ENCODE measurements around the gene RNF150. TPM values are rescaled to one million over a fixed set of nuclear protein-coding genes. Genes with fewer than 3 reads are reported as not detected.

Gene RNF150
- total RNA-seq, 4 donors from 2014 or later, result 0.65 to 4.8 (median 1.7) TPM

DNA sequence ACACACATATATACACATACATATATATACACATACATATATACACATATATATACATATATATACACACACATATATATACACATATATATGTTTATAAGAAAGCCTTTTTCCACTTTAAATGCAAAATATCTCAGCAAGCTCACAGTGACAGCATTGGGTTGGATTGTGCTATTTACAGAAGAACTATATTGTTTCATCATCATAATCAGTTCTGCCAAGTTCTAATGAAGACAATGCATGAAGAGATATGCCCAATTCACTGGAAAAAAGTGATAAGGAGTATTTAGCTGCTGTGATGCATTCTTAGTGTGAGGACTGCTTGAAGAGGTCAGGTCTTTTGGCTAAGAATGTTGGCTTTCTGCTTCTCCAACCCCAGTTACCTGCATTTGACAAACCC lies 54.4 kb downstream of the RNF150 start:
- no peak for DNase-seq (ENCODE audit: low spot score in 2 of 2)
- intact Hi-C loops (cut with DNase I; ENCODE audit: low total_unique reads), result no loop called here
- TF ChIP-seq, protein P1, sequence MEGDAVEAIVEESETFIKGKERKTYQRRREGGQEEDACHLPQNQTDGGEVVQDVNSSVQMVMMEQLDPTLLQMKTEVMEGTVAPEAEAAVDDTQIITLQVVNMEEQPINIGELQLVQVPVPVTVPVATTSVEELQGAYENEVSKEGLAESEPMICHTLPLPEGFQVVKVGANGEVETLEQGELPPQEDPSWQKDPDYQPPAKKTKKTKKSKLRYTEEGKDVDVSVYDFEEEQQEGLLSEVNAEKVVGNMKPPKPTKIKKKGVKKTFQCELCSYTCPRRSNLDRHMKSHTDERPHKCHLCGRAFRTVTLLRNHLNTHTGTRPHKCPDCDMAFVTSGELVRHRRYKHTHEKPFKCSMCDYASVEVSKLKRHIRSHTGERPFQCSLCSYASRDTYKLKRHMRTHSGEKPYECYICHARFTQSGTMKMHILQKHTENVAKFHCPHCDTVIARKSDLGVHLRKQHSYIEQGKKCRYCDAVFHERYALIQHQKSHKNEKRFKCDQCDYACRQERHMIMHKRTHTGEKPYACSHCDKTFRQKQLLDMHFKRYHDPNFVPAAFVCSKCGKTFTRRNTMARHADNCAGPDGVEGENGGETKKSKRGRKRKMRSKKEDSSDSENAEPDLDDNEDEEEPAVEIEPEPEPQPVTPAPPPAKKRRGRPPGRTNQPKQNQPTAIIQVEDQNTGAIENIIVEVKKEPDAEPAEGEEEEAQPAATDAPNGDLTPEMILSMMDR (IDR thresholded peaks at IDR 0.05), result no peak
- TF ChIP-seq POLR2A (IDR thresholded peaks at IDR 0.05), result no peak
- no peak overlapping the region for H3K4me3 ChIP-seq (ENCODE audit: low read depth, poor library complexity, severe bottlenecking)

DNA sequence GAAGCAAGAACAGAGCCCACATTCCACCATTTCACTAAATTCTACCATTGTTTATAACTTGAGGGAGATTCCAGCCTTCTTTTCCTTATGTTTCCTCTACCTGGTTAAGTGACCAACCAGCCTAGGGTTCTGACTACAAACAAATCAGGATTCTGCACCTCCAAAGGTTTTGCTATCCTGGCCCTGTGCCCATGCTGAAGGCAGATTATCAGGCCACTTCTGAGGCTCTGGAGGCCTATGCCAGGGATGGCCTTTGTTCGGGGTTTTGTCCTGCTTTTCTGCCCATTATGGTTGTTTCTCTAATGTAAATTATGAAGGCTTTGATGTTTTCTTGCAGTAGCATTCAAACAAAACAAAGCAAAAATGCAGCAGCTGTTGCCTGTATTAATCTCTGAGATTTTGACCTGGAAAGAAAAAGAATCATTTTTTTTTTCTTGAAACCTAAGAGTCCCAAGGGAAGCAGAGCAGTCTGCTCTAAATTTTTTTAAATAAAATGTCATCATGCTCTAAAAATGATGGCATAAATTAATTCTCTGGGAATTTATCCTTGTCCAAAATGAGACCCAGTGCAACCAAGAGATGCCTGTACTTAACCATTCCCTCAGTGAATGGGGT lies 55.6 kb downstream of the RNF150 start:
- no peak overlapping the region for H3K4me3 ChIP-seq (ENCODE audit: low read depth, poor library complexity, severe bottlenecking)
- WGBS, 2 donors, result 88 to 89% methylated on average over 1 of the region's 1 CpG
- intact Hi-C loops (cut with DNase I; ENCODE audit: low total_unique reads), result no loop called here
- no peak for DNase-seq (ENCODE audit: low spot score in 2 of 2)
- no peak for TF ChIP-seq POLR2A (IDR thresholded peaks at IDR 0.05)
- TF ChIP-seq, protein P1 (IDR thresholded peaks at IDR 0.05), result no peak

DNA sequence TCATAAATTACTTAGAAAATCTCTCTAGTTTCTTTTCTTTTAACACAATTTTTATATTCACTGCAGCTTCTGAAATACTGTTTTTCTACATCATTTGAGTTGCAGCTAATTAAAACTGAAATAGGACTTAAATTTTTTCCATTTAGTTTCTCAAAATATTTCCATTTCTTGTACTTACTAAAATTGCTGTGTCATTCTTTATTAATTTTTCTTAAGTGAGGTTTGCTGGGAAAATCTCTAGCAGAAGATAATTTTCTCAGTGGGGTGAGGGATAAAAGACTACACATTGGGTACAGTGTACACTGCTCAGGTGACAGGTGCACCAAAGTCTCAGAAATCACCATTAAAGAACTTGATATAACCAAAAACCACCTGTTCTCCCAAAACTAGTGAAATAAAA lies 57.7 kb downstream of the RNF150 start:
- TF ChIP-seq POLR2A (IDR thresholded peaks at IDR 0.05), result no peak
- TF ChIP-seq, protein P1 (IDR thresholded peaks at IDR 0.05), result no peak
- intact Hi-C loops (cut with DNase I; ENCODE audit: low total_unique reads), result no loop called here
- H3K4me3 ChIP-seq (ENCODE audit: low read depth, poor library complexity, severe bottlenecking), result no peak overlapping the region
- DNase-seq (ENCODE audit: low spot score in 2 of 2), result no peak

DNA sequence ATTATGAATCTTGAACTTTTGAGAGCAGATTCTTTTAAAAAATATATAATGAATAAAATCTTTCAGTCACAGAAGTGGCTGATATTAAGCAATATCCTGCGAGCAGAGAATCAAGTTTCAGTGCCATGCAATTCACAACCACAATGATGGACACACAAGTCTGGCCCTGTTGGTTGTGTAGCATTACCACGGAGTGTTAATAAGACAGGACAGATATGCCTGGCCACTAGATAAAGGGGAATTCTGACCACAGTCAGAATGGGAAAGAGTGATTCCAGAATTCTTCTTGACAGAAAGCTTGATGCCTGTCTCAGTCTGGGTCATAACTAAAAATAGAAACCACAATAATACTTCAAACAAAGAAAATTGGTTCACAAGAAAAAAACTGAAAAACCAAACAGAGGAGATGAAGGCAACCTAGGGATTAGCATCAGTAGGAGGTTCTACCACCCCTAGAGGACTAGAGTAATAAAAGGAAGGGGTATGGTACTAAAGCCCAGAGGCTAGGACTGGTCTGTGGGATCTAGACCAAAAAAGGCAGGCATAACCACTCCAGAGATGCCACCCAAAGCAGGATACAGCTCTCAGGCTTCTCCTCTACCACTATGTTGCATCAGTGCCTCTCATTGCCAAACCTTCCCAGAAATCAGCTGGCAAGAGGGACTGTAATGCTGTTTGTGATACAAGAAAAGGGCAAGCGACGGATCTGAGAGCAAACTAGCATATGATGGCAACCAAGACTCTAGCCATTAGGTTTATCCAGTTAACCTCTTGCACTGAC lies 59.0 kb downstream of the RNF150 start:
- 68 to 88% methylated on average over 4 of the region's 4 CpGs for WGBS, 2 donors
- intact Hi-C loops (cut with DNase I; ENCODE audit: low total_unique reads), result no loop called here
- TF ChIP-seq, protein P1 (IDR thresholded peaks at IDR 0.05), result no peak
- no peak for TF ChIP-seq POLR2A (IDR thresholded peaks at IDR 0.05)
- no peak for DNase-seq (ENCODE audit: low spot score in 2 of 2)
- H3K4me3 ChIP-seq (ENCODE audit: low read depth, poor library complexity, severe bottlenecking), result no peak overlapping the region

DNA sequence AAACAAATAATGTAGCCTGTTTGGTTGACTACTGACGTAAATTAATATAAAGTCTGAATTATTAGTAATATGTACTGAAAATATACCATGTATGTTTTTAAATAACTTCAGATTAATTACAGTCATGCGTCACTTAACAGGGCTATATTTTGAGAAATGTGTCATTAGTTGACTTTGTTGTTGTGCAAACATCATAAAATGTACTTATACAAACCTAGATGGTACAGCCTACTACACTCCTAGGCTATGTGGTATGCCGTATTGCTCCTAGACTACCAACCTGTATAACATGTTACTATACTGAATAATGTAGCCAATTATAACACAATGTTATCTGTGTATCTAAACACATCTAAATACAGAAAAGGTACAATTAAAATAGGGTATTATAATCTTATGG lies 66.6 kb downstream of the RNF150 start:
- intact Hi-C loops (cut with DNase I; ENCODE audit: low total_unique reads), result no loop called here
- no peak overlapping the region for H3K4me3 ChIP-seq (ENCODE audit: low read depth, poor library complexity, severe bottlenecking)
- no peak for DNase-seq (ENCODE audit: low spot score in 2 of 2)
- no peak for TF ChIP-seq POLR2A (IDR thresholded peaks at IDR 0.05)
- TF ChIP-seq, protein P1 (IDR thresholded peaks at IDR 0.05), result no peak
- WGBS, 2 donors, result 91 to 95% methylated on average over 3 of the region's 3 CpGs
